Smooth muscle cell of the brain vasculature (primary cell): Measurements from ENCODE around the gene ADAD2.

Experiments used
- DNase-seq: peaks from one replicate; pipeline ENCODE4 v3.0.0-alpha.2; 2012; ENCODE audit warnings: low read depth, low spot score

ADAD2 gene

GRCh38 chr16:84190731-84191388 is at the start of gene ADAD2:
TSS of gene ADAD2 (plus strand) at chr16:84191157. CDS start at chr16:84191231, 74 bp downstream.
- no peak for DNase-seq

DNA sequence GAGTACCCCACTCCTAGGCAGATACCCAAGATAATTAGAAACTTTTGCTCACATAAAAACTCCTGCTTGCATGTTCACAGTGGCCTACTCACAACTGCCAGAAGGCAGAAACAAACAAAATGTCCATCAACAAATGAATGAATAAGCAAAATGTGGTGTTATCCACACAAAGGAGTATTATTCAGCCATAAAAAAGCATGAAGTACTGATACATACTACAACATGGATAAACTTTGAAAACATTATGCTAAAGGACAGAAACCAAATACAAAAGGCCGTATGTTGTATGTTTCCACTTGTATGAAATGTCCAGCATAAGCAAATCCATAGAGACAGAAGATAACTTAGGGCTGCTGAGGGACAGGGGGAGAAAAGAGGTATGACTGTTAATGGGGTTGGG is 47.9 kb upstream of the ADAD2 start:
- no peak for DNase-seq

DNA sequence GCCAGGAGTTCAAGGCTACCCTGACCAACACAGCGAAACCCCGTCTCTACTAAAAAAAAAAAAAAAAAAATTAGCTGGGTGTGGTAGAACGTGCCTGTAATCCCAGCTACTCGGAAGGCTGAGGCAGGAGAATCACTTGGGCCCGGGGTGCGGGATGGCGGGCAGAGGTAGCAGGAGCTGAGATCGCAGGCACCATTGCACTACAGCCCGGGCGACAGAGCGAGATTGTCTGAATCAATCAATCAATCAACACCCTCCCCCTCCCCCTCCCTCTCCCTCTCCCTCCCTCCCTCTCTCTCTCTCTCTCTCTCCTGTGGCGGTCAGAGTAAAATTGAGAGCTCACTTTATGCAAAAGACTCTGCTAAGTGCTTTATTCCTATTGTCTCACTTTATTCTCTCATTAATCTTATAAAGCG is 47.2 kb upstream of the ADAD2 start:
- no peak for DNase-seq

- no peak for DNase-seq
Measured at GRCh38 chr16:84144209-84144858, 46.6 kb upstream of the ADAD2 start.

DNA sequence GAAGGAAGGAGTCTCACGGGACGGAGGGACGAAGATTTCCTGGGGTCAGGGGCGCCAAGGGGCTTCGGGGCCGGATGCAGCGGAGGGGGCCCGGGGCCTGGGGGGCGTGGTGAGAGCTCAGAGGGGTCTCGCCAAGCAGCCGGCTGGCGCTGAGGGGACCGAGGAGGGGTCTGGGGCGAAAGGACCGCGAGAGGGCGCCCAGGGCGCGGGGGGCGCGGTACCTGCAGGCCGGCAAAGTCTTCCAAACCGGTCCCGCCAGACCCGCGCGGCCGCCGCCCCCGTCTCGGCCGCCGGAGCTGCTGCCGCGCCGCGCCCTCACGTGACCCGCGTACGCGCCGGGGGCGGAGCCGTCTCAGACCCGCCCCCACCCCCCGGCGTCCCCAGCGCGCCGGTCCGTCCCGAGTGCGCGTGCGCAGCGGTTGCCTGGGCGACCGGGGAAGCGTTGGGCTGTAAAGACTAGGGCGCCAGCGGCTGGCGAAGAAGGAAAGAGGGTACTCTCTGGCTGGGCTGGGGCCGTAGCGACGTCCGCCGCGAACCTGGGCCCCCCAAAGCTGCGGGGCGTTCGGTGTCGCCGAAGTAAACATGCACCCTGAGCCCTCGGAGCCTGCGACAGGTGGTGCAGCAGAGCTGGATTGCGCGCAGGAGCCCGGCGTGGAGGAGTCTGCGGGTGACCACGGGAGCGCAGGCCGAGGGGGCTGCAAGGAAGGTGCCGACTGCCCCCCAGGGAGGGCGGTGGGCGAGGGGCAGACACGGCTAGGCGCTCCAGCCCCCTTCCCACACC is 45.9 kb upstream of the ADAD2 start, which contains the start of the genes DNAAF1 and HSDL1:
DNAAF1 (plus strand) TSS at position 450 of the 781 bp plus-strand sequence; CDS start at position 583, 133 bp downstream.
HSDL1 (minus strand) TSS at position 319 of the 781 bp plus-strand sequence. CDS start 13,856 bp downstream, outside the sequence.
- peak; percentile 57 for DNase-seq

- DNase-seq: no peak
Measured at GRCh38 chr16:84150926-84151325, 40.0 kb upstream of the ADAD2 start.

- DNase-seq: no peak
Measured at GRCh38 chr16:84153660-84154214, 37.2 kb upstream of the ADAD2 start.

GRCh38 chr16:84155226-84155625 is 35.7 kb upstream of the ADAD2 start:
- no peak for DNase-seq

DNA sequence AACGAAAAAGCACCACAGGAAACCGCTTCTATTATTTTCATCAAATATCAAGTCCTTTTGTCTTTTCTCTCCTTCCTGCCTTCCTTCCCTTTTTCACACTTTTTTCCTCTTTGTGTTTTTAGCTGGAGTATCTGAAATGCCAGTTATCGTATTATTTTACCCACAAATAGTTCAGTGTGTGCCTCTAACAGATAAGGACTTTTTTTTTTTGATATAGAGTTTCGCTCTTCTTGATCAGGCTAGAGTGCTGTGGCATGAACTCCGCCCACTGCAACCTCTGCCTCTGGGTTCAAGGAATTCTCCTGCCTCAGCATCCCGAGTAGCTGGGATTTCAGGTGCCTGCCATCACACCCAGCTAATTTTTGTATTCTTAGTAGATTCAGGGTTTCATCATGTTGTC is 35.2 kb upstream of the ADAD2 start:
- no peak for DNase-seq

DNA sequence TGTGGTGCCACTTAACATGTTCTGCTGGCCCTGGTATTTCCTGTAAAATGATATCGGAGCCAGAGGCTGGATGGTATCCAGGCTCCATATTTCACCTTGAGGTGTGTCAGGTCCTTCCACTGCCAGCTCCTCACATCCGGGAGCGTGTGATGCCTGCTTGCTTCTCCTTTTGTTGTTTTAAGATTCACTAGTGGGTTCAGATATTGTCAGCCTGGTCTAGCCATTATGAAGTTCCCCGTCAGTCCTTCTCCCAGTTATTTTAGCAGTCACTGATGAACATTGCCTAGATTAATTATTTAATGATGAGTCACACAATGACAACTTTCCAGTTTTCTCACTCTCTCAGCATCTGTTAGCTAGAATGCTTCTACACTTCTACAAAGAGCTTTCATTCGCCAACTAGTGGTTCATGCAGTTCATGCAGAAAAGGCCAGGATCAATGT is 34.6 kb upstream of the ADAD2 start:
- no peak for DNase-seq

DNA sequence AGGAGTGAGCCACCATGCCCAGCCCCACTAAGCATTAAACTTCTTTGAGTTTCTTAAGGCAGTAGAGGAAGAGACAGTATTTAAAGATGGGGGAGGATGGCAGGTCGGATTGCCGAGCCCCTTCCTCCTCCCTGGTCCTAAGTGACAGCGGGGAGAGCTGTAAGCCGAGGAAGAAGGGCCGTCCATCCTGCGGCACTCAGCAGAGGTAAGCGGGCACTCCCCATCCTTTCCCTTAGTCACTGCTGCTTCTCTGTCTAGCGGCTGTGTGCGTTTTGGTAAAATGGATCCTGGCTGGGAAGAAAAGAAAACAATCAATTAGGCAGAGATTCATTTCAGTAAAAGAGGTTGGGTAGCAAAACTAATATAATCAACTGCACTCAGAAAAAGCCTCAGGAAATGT is 31.9 kb upstream of the ADAD2 start:
- no peak for DNase-seq

DNA sequence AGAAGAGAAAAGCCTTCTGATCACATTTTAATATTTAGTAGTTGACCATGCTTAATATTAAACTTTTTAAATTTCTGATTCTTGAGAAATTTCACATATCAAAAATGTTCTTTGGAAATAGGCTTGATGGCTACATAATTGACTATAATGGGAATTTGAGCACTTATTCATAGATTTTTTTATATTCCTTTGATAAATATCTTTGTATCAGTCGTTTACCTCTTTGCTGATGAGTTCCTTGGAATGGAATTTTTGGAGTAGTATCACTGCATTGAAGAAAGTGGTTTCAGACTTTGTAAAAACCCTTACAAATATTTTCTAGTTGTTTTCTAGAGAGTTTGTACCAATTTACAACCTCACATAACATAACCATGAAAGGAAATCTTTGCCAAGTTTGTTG is 31.2 kb upstream of the ADAD2 start:
- no peak for DNase-seq

DNA sequence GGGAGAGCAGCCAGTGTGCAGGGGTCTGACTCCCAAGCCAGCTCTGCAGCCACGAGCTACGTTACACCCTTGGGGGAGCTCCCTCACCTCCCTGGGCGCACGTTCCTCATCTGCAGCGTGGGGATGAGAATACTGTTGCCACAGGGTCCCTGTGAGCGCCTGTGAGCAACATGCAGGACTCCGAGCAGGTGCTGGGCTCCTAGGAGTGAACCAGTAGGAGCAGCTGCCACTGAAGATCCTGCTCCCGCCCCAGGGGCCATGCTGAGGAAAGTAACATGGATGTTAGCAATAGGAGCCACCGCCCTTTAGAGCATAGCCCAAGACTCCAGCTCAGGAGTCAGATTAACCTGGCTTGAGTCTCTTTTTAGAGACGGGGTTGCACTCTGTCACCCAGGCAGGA is 29.9 kb upstream of the ADAD2 start:
- DNase-seq: no peak

DNA sequence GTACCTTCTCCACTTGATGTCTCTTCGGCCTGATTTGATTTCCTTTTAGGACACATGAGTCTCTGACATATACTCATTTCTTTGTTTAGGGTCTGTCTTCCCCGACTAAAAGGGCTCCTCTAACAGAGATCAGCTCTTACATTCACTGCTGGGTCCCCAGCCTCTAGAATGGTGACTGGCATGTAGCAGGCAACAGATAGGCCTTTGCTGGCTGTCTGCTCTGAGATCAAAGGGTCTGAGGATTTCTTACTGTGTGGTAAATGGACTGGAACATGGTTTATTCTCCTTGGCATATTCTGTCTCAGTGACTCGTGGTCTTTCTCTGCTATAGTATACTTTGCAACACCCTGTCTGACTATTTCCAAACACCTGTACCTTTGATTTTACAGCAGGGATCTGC is 29.2 kb upstream of the ADAD2 start:
- DNase-seq: no peak

DNA sequence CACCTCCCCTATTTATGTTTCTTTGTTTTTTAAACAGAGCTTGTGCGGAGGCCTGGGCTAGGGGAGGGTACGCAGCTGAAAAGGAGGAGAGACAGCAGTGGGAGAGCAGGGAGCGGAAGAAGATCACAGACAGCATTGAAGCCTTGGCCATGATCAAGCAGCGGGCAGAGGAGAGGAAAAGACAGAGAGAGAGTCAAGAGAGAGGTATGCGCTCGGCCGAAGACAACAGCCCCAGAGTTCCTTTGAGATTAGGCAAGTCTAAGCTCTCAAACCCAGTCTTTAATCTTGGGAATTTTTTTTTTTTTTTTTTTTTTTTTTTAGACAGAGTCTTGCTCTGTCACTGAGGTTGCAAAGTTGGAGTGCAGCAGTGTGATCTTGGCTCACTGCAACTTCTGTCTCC is 25.2 kb upstream of the ADAD2 start:
- no peak for DNase-seq

DNA sequence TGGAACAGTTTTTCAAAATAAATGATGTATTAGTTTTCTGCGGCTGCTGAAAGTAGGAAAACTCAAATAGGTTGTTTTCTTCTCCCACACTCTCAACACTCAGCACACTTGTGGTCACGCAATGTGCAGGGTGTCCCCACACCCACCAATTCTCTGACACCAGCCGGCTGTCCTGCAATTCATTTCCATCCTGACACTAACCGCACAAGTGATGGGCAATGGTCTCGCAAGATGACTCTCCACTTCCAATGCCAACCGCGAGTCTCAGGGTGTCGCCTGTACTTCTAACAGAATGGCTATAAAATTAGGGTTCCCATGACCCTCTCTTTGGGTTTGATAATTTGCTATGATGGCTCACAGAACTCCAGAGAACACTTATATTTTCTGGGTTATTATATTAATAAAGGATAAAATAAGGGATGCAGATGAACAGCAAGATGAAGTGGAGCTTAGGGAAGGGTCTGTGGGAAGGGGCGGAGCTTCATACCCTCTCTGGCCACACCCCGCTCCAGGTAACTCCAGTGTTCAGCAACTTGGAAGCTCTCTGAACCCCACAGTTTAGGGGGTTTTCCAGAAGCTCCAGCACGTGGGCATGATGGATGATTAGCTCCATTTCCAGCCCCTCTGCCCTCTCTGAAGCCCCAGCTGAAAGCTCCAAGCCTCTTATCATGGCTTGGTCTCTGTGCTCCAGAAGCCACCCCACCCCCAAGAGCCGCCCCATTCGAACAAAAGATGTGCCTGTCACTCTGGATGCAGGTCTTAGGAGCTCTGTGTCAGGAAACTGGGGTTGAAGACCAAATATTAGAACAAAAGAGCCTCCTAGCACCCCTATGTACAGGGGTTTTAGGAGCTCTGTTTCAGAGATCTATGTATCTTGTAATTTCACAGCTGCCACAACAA is 23.9 kb upstream of the ADAD2 start:
- no peak for DNase-seq

- no peak for DNase-seq
Measured at GRCh38 chr16:84169765-84170310, 21.1 kb upstream of the ADAD2 start.

GRCh38 chr16:84174396-84174795 is 16.6 kb upstream of the ADAD2 start:
- no peak for DNase-seq

GRCh38 chr16:84175350-84176081 is 15.4 kb upstream of the ADAD2 start:
- DNase-seq: no peak
